Skeletal muscle tissue (tissue), 4 donors: ENCODE data around the gene OTOGL. TPM values are rescaled to one million over a fixed set of nuclear protein-coding genes. Genes with fewer than 3 reads are reported as not detected.
"Not testable (repeated sequence)": the region's sequence is repeated elsewhere in the genome, so short reads cannot be mapped to it uniquely, and the experiment has no call there.

Source experiments
- H3K27ac ChIP-seq: one replicate; pipeline ENCODE4 v1.7.0; 2013; ENCODE audit warnings: mild to moderate bottlenecking, low read depth, low read length, inconsistent platforms
- H3K27me3 ChIP-seq, 3 donors: one replicate each; pipeline ENCODE4 v1.7.0; 2013; ENCODE audit warnings: low read length in 3 of 3; ENCODE audit not compliant: control insufficient read depth in 3 of 3, insufficient read depth in 3 of 3
- H3K36me3 ChIP-seq, 3 donors: one replicate each; pipeline ENCODE4 v1.7.0; 2013; ENCODE audit warnings: low read length in 3 of 3; ENCODE audit not compliant: control insufficient read depth in 3 of 3, insufficient read depth in 3 of 3
- H3K4me1 ChIP-seq, 3 donors: one replicate each; pipeline ENCODE4 v1.7.0; 2013; ENCODE audit warnings: low read length in 3 of 3, mild to moderate bottlenecking in 3 of 3; ENCODE audit not compliant: control insufficient read depth in 3 of 3, insufficient read depth in 3 of 3
- H3K4me3 ChIP-seq, 3 donors: one replicate each; pipeline ENCODE4 v1.7.0; 2013; ENCODE audit warnings: low read length in 3 of 3
- H3K9ac ChIP-seq, 3 donors: one replicate each; pipeline ENCODE4 v1.7.0; 2013; ENCODE audit warnings: low read length in 3 of 3, mild to moderate bottlenecking in 3 of 3, moderate library complexity in 2 of 3, low read depth in 1 of 3
- H3K9me3 ChIP-seq, 3 donors: one replicate each; pipeline ENCODE4 v1.7.0; 2013; ENCODE audit warnings: low read length in 3 of 3; ENCODE audit not compliant: control insufficient read depth in 3 of 3
- total RNA-seq: library from RNA; depleted of rRNA; stranded (reverse); fragments of >200 nt; gene quantifications from one replicate; pipeline ENCODE4 v1.2.3, GENCODE V29; 2014
- donor health status: Osteomylitis.

Gene OTOGL
- total RNA-seq, 1 donor from 2014 or later: 0.52 TPM

DNA sequence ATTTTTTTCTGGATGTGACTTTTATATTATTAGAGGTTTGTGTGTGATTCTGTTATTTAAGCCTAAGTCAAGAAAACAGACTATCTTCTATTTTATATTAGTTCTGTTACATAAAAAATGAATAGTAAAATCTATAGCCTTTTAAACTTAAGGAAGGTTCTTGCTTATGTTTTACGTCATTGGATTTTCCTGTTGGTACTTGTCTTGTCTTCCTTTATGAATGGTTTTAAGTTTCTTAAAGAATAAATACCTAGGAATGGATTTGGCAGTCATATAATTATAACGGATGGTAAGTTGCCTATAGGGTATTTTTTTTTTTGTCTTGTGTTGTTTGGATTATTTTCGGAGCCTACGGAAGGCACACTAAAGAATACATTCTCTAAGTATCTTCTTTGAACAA, 182.9 kb downstream of the OTOGL start:
- Histone ChIP-seq H3K36me3 (no peaks in the 10 kb centered on the region), H3K4me1 (no peaks in the 10 kb centered on the region), H3K9ac (no peak overlapping the region), H3K27ac (no peak overlapping the region), H3K27me3 (no peaks in the 10 kb centered on the region), H3K4me3 (no peak overlapping the region), H3K9me3 (no peaks in the 10 kb centered on the region)

DNA sequence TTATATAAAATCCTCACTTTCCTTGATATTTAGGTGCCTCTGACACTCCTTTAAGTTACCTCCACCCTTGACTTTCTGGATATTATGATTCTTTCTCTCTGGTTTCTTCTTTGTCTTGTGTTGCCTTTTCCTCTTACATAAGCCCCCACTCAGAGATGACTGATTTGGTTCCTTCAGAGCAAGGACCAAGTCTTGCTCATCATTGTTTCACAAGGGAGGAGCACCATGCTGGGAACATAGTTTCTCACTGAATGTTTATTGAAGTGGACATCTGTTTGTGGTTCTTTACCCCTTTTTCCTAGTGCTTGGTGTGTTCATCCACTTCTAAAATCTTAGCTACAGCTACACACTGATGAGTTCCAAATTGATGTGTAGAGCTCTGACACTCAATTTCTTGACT, 183.4 kb downstream of the OTOGL start:
- Histone ChIP-seq H3K4me1 (no peaks in the 10 kb centered on the region), H3K4me3 (no peak overlapping the region), H3K9ac (no peak overlapping the region), H3K9me3 (no peaks in the 10 kb centered on the region), H3K27me3 (no peaks in the 10 kb centered on the region), H3K27ac (no peak overlapping the region), H3K36me3 (no peaks in the 10 kb centered on the region)

- Histone ChIP-seq H3K4me1 (no peaks in the 10 kb centered on the region), H3K4me3 (no peak overlapping the region), H3K9me3 (no peaks in the 10 kb centered on the region), H3K9ac (no peak overlapping the region), H3K27me3 (no peaks in the 10 kb centered on the region), H3K36me3 (peaks cover 0 to 3% (median 0%) of the 10 kb centered on the region in 3 donors), H3K27ac (no peak overlapping the region)
These were observed 191.9 kb downstream of the OTOGL start for GRCh38 chr12:80291108-80291754.

- no peak overlapping the region for H3K27ac ChIP-seq
- H3K4me3 ChIP-seq: no peak overlapping the region
- no peaks in the 10 kb centered on the region for H3K9me3 ChIP-seq
- H3K27me3 ChIP-seq: no peaks in the 10 kb centered on the region
- no peaks in the 10 kb centered on the region for H3K4me1 ChIP-seq
- H3K36me3 ChIP-seq: peaks cover 0 to 3% (median 0%) of the 10 kb centered on the region in 3 donors
- no peak overlapping the region for H3K9ac ChIP-seq
These were observed 194.0 kb downstream of the OTOGL start for GRCh38 chr12:80293347-80293746.

DNA sequence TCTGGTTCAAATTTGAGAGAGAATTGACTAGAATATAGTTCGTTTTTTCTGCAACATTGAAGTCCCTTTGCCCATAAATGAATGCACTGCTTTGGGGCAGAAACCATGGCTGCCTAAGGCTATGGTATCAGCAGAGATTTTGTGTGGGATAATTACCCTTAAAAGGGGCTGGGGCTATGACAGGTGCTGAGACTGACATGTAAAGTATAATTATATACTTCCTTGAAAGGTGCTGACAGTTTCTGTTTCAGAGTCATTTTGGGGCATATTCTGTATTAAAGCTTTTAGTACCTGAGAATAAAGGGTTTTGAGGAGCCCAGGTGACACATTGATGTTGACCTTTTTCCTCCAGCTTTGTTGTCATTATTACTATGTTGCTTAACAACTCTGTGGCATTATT, 194.4 kb downstream of the OTOGL start:
- Histone ChIP-seq H3K4me1 (no peaks in the 10 kb centered on the region), H3K9ac (no peak overlapping the region), H3K4me3 (no peak overlapping the region), H3K27ac (no peak overlapping the region), H3K9me3 (no peaks in the 10 kb centered on the region), H3K27me3 (no peaks in the 10 kb centered on the region), H3K36me3 (peaks cover 0 to 3% (median 0%) of the 10 kb centered on the region in 3 donors)

- Histone ChIP-seq H3K4me3 (no peak overlapping the region), H3K27ac (no peak overlapping the region), H3K27me3 (no peaks in the 10 kb centered on the region), H3K9ac (no peak overlapping the region), H3K9me3 (no peaks in the 10 kb centered on the region), H3K4me1 (no peaks in the 10 kb centered on the region), H3K36me3 (no peaks in the 10 kb centered on the region)
These were observed 199.9 kb downstream of the OTOGL start for GRCh38 chr12:80299219-80299618.

DNA sequence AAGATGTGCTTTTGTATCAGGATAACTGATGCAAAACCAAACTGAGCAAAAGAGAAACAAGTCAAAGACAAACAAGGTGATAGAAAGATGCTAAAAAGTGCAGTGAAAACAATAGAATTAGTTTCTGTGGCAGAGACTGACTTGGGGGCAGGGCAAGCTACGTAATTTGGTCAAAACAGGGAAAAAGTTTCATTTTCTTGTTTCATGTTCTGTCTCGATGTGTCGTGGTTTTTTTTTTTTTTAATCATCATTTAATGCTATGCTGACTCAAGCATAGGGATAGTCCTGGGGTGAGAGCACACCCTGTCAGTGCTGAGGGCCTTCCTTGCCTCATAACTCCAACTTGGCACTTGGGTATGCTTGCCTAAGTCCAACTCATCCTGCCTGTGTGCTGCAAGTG, 200.6 kb downstream of the OTOGL start:
- Histone ChIP-seq H3K4me3 (no peak overlapping the region), H3K36me3 (no peaks in the 10 kb centered on the region), H3K27me3 (no peaks in the 10 kb centered on the region), H3K27ac (no peak overlapping the region), H3K4me1 (no peaks in the 10 kb centered on the region), H3K9ac (no peak overlapping the region), H3K9me3 (no peaks in the 10 kb centered on the region)

- not testable (repeated sequence) for H3K4me3 ChIP-seq, H3K4me1 ChIP-seq, H3K9ac ChIP-seq, H3K9me3 ChIP-seq, H3K27ac ChIP-seq, H3K27me3 ChIP-seq, H3K36me3 ChIP-seq
These were observed 208.1 kb downstream of the OTOGL start for GRCh38 chr12:80307436-80307835.

GRCh38 chr12:80313209-80313608, 213.9 kb downstream of the OTOGL start:
- Histone ChIP-seq H3K36me3 (peaks cover 0 to 2% (median 0%) of the 10 kb centered on the region in 3 donors), H3K27ac (no peak overlapping the region), H3K4me1 (no peaks in the 10 kb centered on the region), H3K27me3 (no peaks in the 10 kb centered on the region), H3K9ac (no peak overlapping the region), H3K4me3 (no peak overlapping the region), H3K9me3 (no peaks in the 10 kb centered on the region)

- Histone ChIP-seq H3K9me3 (no peaks in the 10 kb centered on the region), H3K4me1 (no peaks in the 10 kb centered on the region), H3K4me3 (no peak overlapping the region), H3K36me3 (peaks cover 0 to 2% (median 0%) of the 10 kb centered on the region in 3 donors), H3K27ac (no peak overlapping the region), H3K27me3 (no peaks in the 10 kb centered on the region), H3K9ac (no peak overlapping the region)
These were observed 215.4 kb downstream of the OTOGL start for GRCh38 chr12:80314741-80315140.
